DND-41 (cell line): ENCODE results near the gene GAREM2.

Experiments used
- CTCF ChIP-seq: IDR thresholded peaks from 2 replicates; pipeline ENCODE4 v1.5.1; 2012; ENCODE audit warnings: borderline replicate concordance, low read length, moderate library complexity, mild to moderate bottlenecking; ENCODE audit not compliant: poor library complexity, severe bottlenecking; ENCODE audit errors: extremely low read depth
- EZH2 ChIP-seq: IDR thresholded peaks from 3 replicates; pipeline ENCODE4 v1.6.1; 2012; ENCODE audit warnings: borderline replicate concordance, low read depth, mild to moderate bottlenecking, moderate library complexity, low read length, inconsistent platforms; ENCODE audit not compliant: severe bottlenecking

GRCh38 chr2:26164231-26164630, 8.7 kb upstream of the GAREM2 start:
- TF ChIP-seq CTCF, result no peak
- no peak for TF ChIP-seq EZH2
